Left lung (tissue), 10 donors: ENCODE results near the gene POLR2F. TPM values are rescaled to one million over a fixed set of nuclear protein-coding genes. Genes with fewer than 3 reads are reported as not detected.

ENCODE experiments used
- ATAC-seq: fragments of 200-7000 bp; cut with Tn5 transposase; one replicate; pipeline ENCODE4 v1.9.1; 2020; ENCODE audit warnings: moderate library complexity
- DNase-seq, 4 donors: peaks; one replicate each; pipeline ENCODE4 v3.0.0-alpha.2; 2013 to 2020
- H3K27ac ChIP-seq, 2 donors: fragments of 200-600 bp; sonication (generic) in 1 of 2; one replicate each; pipeline versions ENCODE4 v1.5.0 to v1.8.0; 2020 to 2021
- H3K27me3 ChIP-seq, 2 donors: fragments of 200-600 bp; sonication (generic) in 1 of 2; one replicate each; pipeline versions ENCODE4 v1.5.0 to v1.8.0; 2020 to 2021
- H3K36me3 ChIP-seq, 2 donors: fragments of 200-600 bp; sonication (generic) in 1 of 2; one replicate each; pipeline versions ENCODE4 v1.5.0 to v1.8.0; 2020 to 2021
- H3K4me1 ChIP-seq, 2 donors: fragments of 200-600 bp; one replicate each; pipeline ENCODE4 v1.8.0; 2021
- H3K4me3 ChIP-seq, 2 donors: fragments of 200-600 bp; sonication (generic) in 1 of 2; one replicate each; pipeline versions ENCODE4 v1.5.0 to v1.8.0; 2020 to 2021; ENCODE audit warnings: mild to moderate bottlenecking in 1 of 2
- H3K9me3 ChIP-seq, 2 donors: fragments of 200-600 bp; sonication (generic) in 1 of 2; one replicate each; pipeline versions ENCODE4 v1.5.0 to v1.8.0; 2020 to 2021
- intact Hi-C, 2 donors: fragments of 100-400 bp; cut with DNase I; formaldehyde crosslinking; loops; one replicate each; pipeline versions ENCODE4 v1.11.2 to v1.14.2; 2022
- polyA plus RNA-seq, 6 donors: library from polyadenylated mRNA; unstranded; fragments of 120-200 nt; gene quantifications; one replicate each; pipeline ENCODE4 v1.2.1, GENCODE V29; 2013; ENCODE audit not compliant: insufficient read length in 6 of 6
- total RNA-seq, 2 donors: library from RNA; stranded (reverse); fragmentation: NEBNext Ultra II Directional; extraction: Animal tissue kit (Norgen Biotek cat#: 25700); gene quantifications; one replicate each; pipeline ENCODE4 v1.2.1, GENCODE V29; 2021
- TF ChIP-seq, protein P1 (sequence below), 2 donors: fragments of 200-600 bp; sonication (generic) in 1 of 2; IDR thresholded peaks; one replicate each; pipeline versions ENCODE4 v1.5.0 to v1.8.0; 2021; ENCODE audit warnings: antibody characterized with exemption in 2 of 2
- donor health status: DM: no; HTN: yes; CAD: no.
- donor health status: DM: no; HTN: no; CAD: no.

POLR2F gene
- total and polyA plus RNA-seq, 8 donors = 49.2 to 66.0 (median 60.2) TPM

DNA sequence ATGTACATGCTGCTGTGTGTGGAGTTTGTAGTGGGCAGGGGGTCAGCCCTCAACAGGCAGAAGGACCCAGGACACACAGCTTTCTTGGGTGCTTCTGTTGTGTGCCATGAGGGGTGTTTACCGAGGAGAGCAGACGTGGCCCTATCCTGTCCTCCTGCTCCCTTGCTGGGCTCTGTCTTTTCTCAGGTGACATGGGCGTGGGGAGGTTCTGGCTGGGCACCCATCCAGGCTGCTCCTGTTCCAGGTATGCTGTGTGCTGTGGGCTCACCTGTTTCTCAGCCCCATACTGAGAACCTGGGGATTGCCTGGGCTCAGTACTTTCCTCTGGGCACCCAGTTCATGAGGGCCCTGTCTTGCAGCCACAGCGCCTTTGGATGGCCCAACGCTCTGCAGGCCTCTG lies 24.1 kb upstream of the POLR2F start:
- Histone ChIP-seq H3K27me3 (no peaks in the 10 kb centered on the region), H3K36me3 (peaks cover 0 to 81% of the 10 kb centered on the region in 2 donors), H3K4me1 (peaks cover 29 to 46% of the 10 kb centered on the region in 2 donors), H3K9me3 (no peaks in the 10 kb centered on the region), H3K27ac (no peak overlapping the region), H3K4me3 (no peak overlapping the region)
- intact Hi-C loops = no loop called here
- TF ChIP-seq, protein P1, sequence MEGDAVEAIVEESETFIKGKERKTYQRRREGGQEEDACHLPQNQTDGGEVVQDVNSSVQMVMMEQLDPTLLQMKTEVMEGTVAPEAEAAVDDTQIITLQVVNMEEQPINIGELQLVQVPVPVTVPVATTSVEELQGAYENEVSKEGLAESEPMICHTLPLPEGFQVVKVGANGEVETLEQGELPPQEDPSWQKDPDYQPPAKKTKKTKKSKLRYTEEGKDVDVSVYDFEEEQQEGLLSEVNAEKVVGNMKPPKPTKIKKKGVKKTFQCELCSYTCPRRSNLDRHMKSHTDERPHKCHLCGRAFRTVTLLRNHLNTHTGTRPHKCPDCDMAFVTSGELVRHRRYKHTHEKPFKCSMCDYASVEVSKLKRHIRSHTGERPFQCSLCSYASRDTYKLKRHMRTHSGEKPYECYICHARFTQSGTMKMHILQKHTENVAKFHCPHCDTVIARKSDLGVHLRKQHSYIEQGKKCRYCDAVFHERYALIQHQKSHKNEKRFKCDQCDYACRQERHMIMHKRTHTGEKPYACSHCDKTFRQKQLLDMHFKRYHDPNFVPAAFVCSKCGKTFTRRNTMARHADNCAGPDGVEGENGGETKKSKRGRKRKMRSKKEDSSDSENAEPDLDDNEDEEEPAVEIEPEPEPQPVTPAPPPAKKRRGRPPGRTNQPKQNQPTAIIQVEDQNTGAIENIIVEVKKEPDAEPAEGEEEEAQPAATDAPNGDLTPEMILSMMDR (IDR thresholded peaks at IDR 0.05) = no peak
- ATAC-seq (no peak), DNase-seq (no peak)

DNA sequence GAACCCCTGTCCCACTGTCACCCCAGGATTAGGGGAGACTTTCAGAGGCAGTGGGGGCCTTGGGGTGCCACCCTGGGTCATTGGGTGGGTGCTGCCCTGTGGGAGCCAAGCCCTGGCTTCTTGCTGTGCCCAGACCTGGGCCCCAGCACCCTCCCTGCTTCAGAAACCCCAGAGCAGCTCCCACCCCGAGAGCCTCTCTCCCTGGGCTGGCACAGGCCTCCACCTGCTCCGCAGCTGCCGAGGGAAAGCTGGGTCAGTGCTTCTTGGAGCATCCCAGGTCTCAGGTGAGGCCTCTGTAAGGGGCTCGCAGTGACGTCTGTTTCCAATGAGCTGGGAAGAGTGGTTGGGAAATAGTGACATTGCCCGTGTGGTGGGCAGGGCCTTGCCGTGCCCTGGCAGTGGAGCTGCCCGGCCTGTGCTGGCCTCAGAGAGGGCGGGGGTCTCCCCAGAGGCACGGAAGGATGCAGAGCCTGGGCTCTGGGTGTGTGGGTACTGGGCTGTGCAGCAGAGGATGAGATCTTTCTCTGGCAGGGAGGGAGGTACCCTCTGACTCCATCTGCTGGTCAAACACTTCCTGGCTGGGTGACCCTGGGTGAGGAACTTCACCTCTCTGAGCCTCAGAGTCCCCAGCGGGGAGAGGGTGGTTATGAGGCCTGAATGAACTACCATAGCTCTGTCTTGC lies 23.1 kb upstream of the POLR2F start:
- ATAC-seq = no peak
- intact Hi-C loops = no loop called here
- H3K27me3 ChIP-seq = no peaks in the 10 kb centered on the region
- peaks cover 29 to 49% of the 10 kb centered on the region in 2 donors for H3K4me1 ChIP-seq
- no peak for DNase-seq
- H3K27ac ChIP-seq = peak overlapping the region in 1 of 2 donors; percentile 37
- H3K9me3 ChIP-seq = no peaks in the 10 kb centered on the region
- H3K4me3 ChIP-seq = no peak overlapping the region
- H3K36me3 ChIP-seq = peaks cover 0 to 71% of the 10 kb centered on the region in 2 donors
- TF ChIP-seq, protein P1 (IDR thresholded peaks at IDR 0.05) = peak in 1 of 2 donors; percentile 36

DNA sequence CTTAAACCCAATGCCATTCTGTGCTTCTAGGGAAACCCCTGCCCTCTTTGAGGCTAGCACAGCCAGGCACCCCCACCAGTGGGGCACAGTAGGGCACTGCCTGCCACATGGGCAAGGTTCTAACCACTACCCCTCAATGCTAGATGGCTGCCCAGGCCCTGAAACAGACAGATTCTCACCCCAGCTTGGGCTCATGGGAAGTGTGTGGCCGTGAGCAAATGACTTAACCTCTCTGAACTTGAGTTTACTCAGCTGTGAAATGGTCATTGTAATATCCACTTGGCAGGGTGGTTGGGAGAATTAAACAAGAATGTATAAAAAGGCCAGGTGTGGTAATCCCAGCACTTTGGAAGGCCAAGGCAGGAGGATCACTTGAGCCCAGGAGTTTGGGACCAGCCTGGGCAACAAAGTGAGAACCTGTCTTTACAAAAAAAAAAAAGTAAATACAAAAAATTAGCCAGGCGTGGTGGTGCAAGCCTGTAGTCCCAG lies 22.5 kb upstream of the POLR2F start:
- H3K9me3 ChIP-seq = no peaks in the 10 kb centered on the region
- intact Hi-C loops = no loop called here
- H3K4me1 ChIP-seq = peaks cover 29 to 49% of the 10 kb centered on the region in 2 donors
- DNase-seq (no peak), ATAC-seq (peak; percentile 8)
- H3K4me3 ChIP-seq = no peak overlapping the region
- H3K27ac ChIP-seq = peak overlapping the region in 1 of 2 donors; percentile 37
- H3K36me3 ChIP-seq = peaks cover 0 to 66% of the 10 kb centered on the region in 2 donors
- no peaks in the 10 kb centered on the region for H3K27me3 ChIP-seq
- TF ChIP-seq, protein P1 (IDR thresholded peaks at IDR 0.05) = no peak

DNA sequence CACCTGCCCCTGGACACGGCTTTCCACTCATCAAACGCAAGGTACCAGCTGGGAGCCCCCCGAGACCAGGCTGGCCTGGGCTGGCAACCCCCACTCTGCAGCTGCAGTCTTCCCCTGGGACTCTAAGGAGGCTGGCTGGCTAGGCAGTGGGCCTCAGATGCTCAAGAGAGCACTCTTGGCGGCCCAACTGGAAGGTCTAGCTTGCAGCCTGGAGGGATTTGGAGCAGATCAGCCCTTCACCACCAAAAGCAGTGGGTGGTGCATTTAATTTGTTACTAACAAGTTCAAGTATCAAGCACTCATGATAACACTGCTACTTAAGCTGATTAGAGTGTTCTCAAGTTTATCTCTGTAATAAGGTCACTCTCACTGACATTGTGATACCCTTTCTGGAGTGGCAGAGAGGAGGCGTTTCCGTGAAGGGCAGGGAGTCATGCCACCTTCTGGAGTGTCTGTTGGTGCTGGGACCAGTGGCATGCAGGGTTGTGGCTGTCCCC lies 21.6 kb upstream of the POLR2F start:
- H3K27ac ChIP-seq = peak overlapping the region; percentile 24 to 59
- peaks cover 0 to 66% of the 10 kb centered on the region in 2 donors for H3K36me3 ChIP-seq
- no peak overlapping the region for H3K4me3 ChIP-seq
- TF ChIP-seq, protein P1 (IDR thresholded peaks at IDR 0.05) = no peak
- H3K4me1 ChIP-seq = peaks cover 29 to 49% of the 10 kb centered on the region in 2 donors
- ATAC-seq (peak; percentile 63), DNase-seq (peak in 2 of 4 donors; percentile 46 to 70)
- H3K9me3 ChIP-seq = no peaks in the 10 kb centered on the region
- no peaks in the 10 kb centered on the region for H3K27me3 ChIP-seq
- intact Hi-C loops = no loop called here

DNA sequence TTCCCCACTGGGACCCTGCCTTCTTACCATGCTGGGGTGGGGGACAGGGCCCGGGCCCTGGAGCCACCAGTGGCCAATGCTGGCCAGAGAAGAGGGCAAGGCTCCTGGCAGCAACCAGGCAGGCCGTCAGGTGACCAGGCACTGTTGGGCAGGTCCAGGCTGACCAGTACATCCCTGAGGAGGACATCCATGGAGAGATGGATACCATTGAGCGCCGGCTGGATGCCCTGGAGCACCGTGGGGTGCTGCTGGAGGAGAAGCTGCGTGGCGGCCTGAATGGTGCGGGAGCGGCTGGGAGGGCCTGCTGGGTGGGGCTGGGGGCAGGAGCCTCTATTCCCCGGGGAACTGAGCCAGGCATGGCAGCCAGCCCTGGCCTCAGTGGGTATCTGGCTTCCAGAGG lies 21.1 kb upstream of the POLR2F start:
- Histone ChIP-seq H3K9me3 (no peaks in the 10 kb centered on the region), H3K36me3 (peaks cover 0 to 66% of the 10 kb centered on the region in 2 donors), H3K27ac (peak overlapping the region; percentile 24 to 49), H3K4me1 (peaks cover 29 to 49% of the 10 kb centered on the region in 2 donors), H3K4me3 (no peak overlapping the region), H3K27me3 (no peaks in the 10 kb centered on the region)
- TF ChIP-seq, protein P1 (IDR thresholded peaks at IDR 0.05) = no peak
- intact Hi-C loops = no loop called here
- no peak for DNase-seq
- ATAC-seq = peak; percentile 9
